ENCODE measurements around the gene AQP4. TPM values are rescaled to one million over a fixed set of nuclear protein-coding genes. Genes with fewer than 3 reads are reported as not detected.

Gene AQP4, protein sequence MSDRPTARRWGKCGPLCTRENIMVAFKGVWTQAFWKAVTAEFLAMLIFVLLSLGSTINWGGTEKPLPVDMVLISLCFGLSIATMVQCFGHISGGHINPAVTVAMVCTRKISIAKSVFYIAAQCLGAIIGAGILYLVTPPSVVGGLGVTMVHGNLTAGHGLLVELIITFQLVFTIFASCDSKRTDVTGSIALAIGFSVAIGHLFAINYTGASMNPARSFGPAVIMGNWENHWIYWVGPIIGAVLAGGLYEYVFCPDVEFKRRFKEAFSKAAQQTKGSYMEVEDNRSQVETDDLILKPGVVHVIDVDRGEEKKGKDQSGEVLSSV
- total RNA-seq (10 to 100 TPM in 4 of 9 donors, 1 to 10 TPM in 4, under 1 TPM in 1; 0.33 to 25.0 (median 9.2) TPM), polyA plus RNA-seq (1 to 10 TPM in 1 of 2 donors, not detected in 1; 1.6 TPM)
- long read RNA-seq, donor 1, full-length matches to known transcripts: 12 of 13 reads
- long read RNA-seq, donor 1, partial matches to known transcripts: 0 of 13 reads
- long read RNA-seq, donor 1, other reads (novel, unspliced or antisense): 1 of 13 reads
- long read RNA-seq, donor 2, full-length matches to known transcripts: 11 of 15 reads
- long read RNA-seq, donor 2, partial matches to known transcripts: 0 of 15 reads
- long read RNA-seq, donor 2, other reads (novel, unspliced or antisense): 4 of 15 reads
- long read RNA-seq, donor 3, full-length matches to known transcripts: 4 of 5 reads
- long read RNA-seq, donor 3, partial matches to known transcripts: 0 of 5 reads
- long read RNA-seq, donor 3, other reads (novel, unspliced or antisense): 1 of 5 reads

DNA sequence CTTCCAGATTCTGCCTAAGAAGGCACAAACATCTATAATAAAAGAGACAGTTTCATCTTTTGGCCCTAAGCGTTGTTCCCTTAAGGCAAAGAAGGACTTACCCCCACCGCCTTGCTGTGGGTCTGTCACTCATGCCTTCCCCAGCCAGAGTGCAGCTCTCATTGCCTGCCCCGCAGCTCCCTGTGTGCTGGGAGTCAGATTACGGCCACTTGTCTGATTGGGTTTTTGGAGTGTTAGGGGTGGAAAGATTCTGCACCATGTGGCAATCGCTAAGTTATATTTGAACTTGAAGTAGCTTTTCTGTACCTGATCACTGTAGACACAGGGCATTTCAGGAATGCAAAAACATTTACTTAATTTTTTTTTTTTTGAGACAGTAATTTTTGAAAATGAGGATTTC, at the start of gene AQP4:
Gene AQP4, minus strand, starts transcription at position 151 of the 400 bp plus-strand sequence. Its CDS starts 18 bp downstream, at position 133.
- peaks cover 0 to 27% (median 0%) of the 10 kb centered on the region in 9 donors for H3K27me3 ChIP-seq
- H3K4me3 ChIP-seq: peak within 1 kb of the TSS in 3 of 12 donors; percentile 10 to 30 (median 18)
- peak in 1 of 2 donors; percentile 19 for TF ChIP-seq POLR2A (IDR thresholded peaks at IDR 0.05)
- TF ChIP-seq, protein P1, sequence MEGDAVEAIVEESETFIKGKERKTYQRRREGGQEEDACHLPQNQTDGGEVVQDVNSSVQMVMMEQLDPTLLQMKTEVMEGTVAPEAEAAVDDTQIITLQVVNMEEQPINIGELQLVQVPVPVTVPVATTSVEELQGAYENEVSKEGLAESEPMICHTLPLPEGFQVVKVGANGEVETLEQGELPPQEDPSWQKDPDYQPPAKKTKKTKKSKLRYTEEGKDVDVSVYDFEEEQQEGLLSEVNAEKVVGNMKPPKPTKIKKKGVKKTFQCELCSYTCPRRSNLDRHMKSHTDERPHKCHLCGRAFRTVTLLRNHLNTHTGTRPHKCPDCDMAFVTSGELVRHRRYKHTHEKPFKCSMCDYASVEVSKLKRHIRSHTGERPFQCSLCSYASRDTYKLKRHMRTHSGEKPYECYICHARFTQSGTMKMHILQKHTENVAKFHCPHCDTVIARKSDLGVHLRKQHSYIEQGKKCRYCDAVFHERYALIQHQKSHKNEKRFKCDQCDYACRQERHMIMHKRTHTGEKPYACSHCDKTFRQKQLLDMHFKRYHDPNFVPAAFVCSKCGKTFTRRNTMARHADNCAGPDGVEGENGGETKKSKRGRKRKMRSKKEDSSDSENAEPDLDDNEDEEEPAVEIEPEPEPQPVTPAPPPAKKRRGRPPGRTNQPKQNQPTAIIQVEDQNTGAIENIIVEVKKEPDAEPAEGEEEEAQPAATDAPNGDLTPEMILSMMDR (IDR thresholded peaks at IDR 0.05): no peak
- peak within 1 kb of the TSS in 5 of 12 donors; percentile 11 to 80 (median 37) for H3K27ac ChIP-seq
- peaks cover 0 to 23% (median 6%) of the 10 kb centered on the region in 12 donors for H3K4me1 ChIP-seq
- H3K9me3 ChIP-seq: no peaks in the 10 kb centered on the region
- peak; percentile 13 to 75 (median 59) for DNase-seq
- WGBS, 4 donors: 34 to 39% (median 36%) methylated on average over 5 of the region's 5 CpGs
- peak; percentile 90 to 93 (median 91) for ATAC-seq
- intact Hi-C loops (cut with DNase I): no loop called here
- H3K36me3 ChIP-seq: no peaks in the 10 kb centered on the region

DNA sequence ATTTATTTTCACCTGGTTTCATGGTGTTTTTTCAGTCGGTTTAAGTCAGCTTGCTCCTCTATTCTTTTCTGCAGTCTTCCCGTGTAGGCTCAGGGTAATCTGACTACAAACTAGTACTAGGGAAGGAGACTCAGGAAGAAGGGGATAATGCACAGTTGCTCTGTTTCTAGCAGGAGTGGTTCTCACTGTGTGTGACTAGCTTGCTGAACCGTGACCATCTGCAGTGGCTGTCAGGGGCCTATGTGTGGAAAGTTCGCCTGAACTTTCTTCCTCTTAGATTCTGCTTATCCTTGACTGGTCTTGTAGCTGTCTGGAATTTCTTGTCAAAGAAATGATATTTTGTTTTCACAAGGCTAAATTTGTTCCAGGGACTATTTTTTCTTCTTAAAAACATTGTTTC, 46.3 kb upstream of the AQP4 start:
- Histone ChIP-seq H3K27ac (no peak overlapping the region), H3K4me1 (no peaks in the 10 kb centered on the region), H3K27me3 (no peaks in the 10 kb centered on the region), H3K4me3 (no peak overlapping the region), H3K36me3 (no peaks in the 10 kb centered on the region), H3K9me3 (no peaks in the 10 kb centered on the region)
- ATAC-seq (no peak), DNase-seq (no peak)
- TF ChIP-seq, protein P1 (IDR thresholded peaks at IDR 0.05): no peak
- TF ChIP-seq POLR2A (IDR thresholded peaks at IDR 0.05): no peak
- intact Hi-C loops (cut with DNase I): no loop called here
- 60 to 64% (median 61%) methylated on average over 4 of the region's 4 CpGs for WGBS, 4 donors

DNA sequence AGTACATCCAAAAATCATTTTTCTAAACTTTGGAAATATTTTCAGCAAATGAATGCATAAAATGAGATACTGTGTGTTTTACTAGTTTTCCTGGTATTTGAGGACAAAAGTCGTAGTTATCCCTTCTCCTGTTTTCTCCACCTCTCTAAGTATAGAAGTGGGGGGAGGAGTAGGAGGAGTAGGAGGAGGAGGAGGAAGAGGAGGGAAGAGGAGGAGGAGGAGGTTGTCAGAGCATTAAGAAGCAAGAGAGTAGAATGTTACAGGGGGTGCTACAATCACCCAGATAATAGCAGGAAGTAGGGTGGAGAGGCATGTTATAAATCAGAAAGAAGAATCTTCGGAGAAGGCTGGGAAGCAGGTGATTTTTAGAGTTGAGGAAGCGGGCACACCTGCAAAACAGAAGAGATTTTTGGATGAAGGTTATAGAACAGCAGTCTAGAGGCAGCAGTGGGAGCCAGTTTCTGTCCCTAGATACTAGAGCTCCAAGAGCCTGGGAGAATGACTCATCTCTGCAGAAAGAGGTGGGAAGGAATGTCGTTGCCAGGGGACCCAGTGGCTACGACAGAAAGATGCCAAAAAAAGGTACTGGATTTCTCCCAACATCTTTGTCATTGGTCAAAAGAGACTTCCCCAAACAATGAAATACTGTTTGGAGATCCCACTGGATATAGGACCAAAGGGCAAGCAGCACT, 44.2 kb upstream of the AQP4 start:
- intact Hi-C loops (cut with DNase I): no loop called here
- peak; percentile 42 to 81 (median 58) for ATAC-seq
- Histone ChIP-seq H3K27ac (no peak overlapping the region), H3K36me3 (no peaks in the 10 kb centered on the region), H3K4me3 (no peak overlapping the region), H3K4me1 (no peaks in the 10 kb centered on the region), H3K27me3 (no peaks in the 10 kb centered on the region), H3K9me3 (no peaks in the 10 kb centered on the region)
- WGBS, 4 donors: 30 to 45% (median 40%) methylated on average over 5 of the region's 5 CpGs
- TF ChIP-seq POLR2A (IDR thresholded peaks at IDR 0.05): no peak
- TF ChIP-seq, protein P1 (IDR thresholded peaks at IDR 0.05): no peak
- DNase-seq: no peak
